ENCODE results near the gene USB1.

The USB1 gene

GRCh38 chr16:58051821-58052603 is 50.8 kb downstream of the USB1 start (continued):
- TF ChIP-seq, protein P1, sequence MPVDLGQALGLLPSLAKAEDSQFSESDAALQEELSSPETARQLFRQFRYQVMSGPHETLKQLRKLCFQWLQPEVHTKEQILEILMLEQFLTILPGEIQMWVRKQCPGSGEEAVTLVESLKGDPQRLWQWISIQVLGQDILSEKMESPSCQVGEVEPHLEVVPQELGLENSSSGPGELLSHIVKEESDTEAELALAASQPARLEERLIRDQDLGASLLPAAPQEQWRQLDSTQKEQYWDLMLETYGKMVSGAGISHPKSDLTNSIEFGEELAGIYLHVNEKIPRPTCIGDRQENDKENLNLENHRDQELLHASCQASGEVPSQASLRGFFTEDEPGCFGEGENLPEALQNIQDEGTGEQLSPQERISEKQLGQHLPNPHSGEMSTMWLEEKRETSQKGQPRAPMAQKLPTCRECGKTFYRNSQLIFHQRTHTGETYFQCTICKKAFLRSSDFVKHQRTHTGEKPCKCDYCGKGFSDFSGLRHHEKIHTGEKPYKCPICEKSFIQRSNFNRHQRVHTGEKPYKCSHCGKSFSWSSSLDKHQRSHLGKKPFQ (tag by site-specific recombination; IDR thresholded peaks at IDR 0.05) = no peak
- no peak for TF ChIP-seq ZNF433 (tag by site-specific recombination; IDR thresholded peaks at IDR 0.05; ENCODE audit: low read depth)
- no peak for TF ChIP-seq ZNF544 (tag by site-specific recombination; IDR thresholded peaks at IDR 0.05)
- TF ChIP-seq ZBTB8A (tag by site-specific recombination; IDR thresholded peaks at IDR 0.05) = no peak
- TF ChIP-seq, protein P2, sequence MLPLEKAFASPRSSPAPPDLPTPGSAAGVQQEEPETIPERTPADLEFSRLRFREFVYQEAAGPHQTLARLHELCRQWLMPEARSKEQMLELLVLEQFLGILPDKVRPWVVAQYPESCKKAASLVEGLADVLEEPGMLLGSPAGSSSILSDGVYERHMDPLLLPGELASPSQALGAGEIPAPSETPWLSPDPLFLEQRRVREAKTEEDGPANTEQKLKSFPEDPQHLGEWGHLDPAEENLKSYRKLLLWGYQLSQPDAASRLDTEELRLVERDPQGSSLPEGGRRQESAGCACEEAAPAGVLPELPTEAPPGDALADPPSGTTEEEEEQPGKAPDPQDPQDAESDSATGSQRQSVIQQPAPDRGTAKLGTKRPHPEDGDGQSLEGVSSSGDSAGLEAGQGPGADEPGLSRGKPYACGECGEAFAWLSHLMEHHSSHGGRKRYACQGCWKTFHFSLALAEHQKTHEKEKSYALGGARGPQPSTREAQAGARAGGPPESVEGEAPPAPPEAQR (tag by site-specific recombination; IDR thresholded peaks at IDR 0.05) = no peak
- TF ChIP-seq ZNF24 (tag by site-specific recombination; IDR thresholded peaks at IDR 0.05) = no peak
- no peak for TF ChIP-seq KLF10 (tag by site-specific recombination; IDR thresholded peaks at IDR 0.05)
- TF ChIP-seq YY1 (tag by site-specific recombination; IDR thresholded peaks at IDR 0.05) = no peak
- TF ChIP-seq ZNF560 (tag by site-specific recombination; IDR thresholded peaks at IDR 0.05; ENCODE audit: borderline replicate concordance) = no peak
- no peak for TF ChIP-seq ZNF23 (tag by site-specific recombination; IDR thresholded peaks at IDR 0.05; ENCODE audit: borderline replicate concordance)
- no peak for TF ChIP-seq ZNF16 (tag by site-specific recombination; IDR thresholded peaks at IDR 0.05; ENCODE audit: low read depth)
- no peak for TF ChIP-seq SP2 (tag by site-specific recombination; IDR thresholded peaks at IDR 0.05)
- TF ChIP-seq ZNF404 (tag by site-specific recombination; IDR thresholded peaks at IDR 0.05) = no peak

GRCh38 chr16:58053682-58054005 is 52.4 kb downstream of the USB1 start:
- ChIA-PET CTCF (no interaction called here), POLR2A (interaction anchor here (1.4 kb wide), 1 partner anchor 75 kb away, joined by 4 read pairs; the partner anchor contains the start of gene CFAP20)
- H3K4me3 ChIP-seq (ENCODE audit: low read depth, low read length) = no peak overlapping the region
- no peaks in the 10 kb centered on the region for H3K4me1 ChIP-seq (ENCODE audit: control insufficient read depth, insufficient read depth, low read length)
- H3K9me3 ChIP-seq (ENCODE audit: control insufficient read depth, insufficient read depth, low read depth, low read length) = no peaks in the 10 kb centered on the region
- H3K36me3 ChIP-seq (ENCODE audit: control insufficient read depth in 2 of 2, insufficient read depth in 1 of 2, low read length in 2 of 2) = no peaks in the 10 kb centered on the region
- TF ChIP-seq, protein P3, sequence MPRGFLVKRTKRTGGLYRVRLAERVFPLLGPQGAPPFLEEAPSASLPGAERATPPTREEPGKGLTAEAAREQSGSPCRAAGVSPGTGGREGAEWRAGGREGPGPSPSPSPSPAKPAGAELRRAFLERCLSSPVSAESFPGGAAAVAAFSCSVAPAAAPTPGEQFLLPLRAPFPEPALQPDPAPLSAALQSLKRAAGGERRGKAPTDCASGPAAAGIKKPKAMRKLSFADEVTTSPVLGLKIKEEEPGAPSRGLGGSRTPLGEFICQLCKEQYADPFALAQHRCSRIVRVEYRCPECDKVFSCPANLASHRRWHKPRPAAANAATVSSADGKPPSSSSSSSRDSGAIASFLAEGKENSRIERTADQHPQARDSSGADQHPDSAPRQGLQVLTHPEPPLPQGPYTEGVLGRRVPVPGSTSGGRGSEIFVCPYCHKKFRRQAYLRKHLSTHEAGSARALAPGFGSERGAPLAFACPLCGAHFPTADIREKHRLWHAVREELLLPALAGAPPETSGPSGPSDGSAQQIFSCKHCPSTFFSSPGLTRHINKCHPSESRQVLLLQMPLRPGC (tag by site-specific recombination; IDR thresholded peaks at IDR 0.05) = no peak
- TF ChIP-seq ZFP69B (tag by site-specific recombination; IDR thresholded peaks at IDR 0.05) (no peak), ZNF843 (tag by site-specific recombination; IDR thresholded peaks at IDR 0.05) (no peak), YY1 (tag by site-specific recombination; IDR thresholded peaks at IDR 0.05) (no peak), ZNF433 (tag by site-specific recombination; IDR thresholded peaks at IDR 0.05; ENCODE audit: low read depth) (no peak), OSR2 (tag by site-specific recombination; IDR thresholded peaks at IDR 0.05) (no peak), ZBTB1 (tag by site-specific recombination; IDR thresholded peaks at IDR 0.05) (no peak)
- TF ChIP-seq, protein P4, sequence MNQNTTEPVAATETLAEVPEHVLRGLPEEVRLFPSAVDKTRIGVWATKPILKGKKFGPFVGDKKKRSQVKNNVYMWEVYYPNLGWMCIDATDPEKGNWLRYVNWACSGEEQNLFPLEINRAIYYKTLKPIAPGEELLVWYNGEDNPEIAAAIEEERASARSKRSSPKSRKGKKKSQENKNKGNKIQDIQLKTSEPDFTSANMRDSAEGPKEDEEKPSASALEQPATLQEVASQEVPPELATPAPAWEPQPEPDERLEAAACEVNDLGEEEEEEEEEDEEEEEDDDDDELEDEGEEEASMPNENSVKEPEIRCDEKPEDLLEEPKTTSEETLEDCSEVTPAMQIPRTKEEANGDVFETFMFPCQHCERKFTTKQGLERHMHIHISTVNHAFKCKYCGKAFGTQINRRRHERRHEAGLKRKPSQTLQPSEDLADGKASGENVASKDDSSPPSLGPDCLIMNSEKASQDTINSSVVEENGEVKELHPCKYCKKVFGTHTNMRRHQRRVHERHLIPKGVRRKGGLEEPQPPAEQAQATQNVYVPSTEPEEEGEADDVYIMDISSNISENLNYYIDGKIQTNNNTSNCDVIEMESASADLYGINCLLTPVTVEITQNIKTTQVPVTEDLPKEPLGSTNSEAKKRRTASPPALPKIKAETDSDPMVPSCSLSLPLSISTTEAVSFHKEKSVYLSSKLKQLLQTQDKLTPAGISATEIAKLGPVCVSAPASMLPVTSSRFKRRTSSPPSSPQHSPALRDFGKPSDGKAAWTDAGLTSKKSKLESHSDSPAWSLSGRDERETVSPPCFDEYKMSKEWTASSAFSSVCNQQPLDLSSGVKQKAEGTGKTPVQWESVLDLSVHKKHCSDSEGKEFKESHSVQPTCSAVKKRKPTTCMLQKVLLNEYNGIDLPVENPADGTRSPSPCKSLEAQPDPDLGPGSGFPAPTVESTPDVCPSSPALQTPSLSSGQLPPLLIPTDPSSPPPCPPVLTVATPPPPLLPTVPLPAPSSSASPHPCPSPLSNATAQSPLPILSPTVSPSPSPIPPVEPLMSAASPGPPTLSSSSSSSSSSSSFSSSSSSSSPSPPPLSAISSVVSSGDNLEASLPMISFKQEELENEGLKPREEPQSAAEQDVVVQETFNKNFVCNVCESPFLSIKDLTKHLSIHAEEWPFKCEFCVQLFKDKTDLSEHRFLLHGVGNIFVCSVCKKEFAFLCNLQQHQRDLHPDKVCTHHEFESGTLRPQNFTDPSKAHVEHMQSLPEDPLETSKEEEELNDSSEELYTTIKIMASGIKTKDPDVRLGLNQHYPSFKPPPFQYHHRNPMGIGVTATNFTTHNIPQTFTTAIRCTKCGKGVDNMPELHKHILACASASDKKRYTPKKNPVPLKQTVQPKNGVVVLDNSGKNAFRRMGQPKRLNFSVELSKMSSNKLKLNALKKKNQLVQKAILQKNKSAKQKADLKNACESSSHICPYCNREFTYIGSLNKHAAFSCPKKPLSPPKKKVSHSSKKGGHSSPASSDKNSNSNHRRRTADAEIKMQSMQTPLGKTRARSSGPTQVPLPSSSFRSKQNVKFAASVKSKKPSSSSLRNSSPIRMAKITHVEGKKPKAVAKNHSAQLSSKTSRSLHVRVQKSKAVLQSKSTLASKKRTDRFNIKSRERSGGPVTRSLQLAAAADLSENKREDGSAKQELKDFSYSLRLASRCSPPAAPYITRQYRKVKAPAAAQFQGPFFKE (tag by site-specific recombination; IDR thresholded peaks at IDR 0.05; ENCODE audit: borderline replicate concordance) = no peak
- H3K27ac ChIP-seq (ENCODE audit: extremely low read depth, low read depth, low read length) = no peak overlapping the region

Data from HEK293 (cell line).